Activated CD8-positive, alpha-beta memory T cell treated with anti-CD3 and anti-CD28 coated beads for 4 hours (primary cell): ENCODE results near the gene STK10.

ENCODE experiments used
- DNase-seq, 2 donors: peaks; one replicate each; pipeline ENCODE4 v3.0.0-alpha.2; 2020; ENCODE audit warnings: low read depth in 2 of 2

Gene STK10

GRCh38 chr5:172008689-172009141 is 179.3 kb downstream of the STK10 start:
- DNase-seq: no peak

DNA sequence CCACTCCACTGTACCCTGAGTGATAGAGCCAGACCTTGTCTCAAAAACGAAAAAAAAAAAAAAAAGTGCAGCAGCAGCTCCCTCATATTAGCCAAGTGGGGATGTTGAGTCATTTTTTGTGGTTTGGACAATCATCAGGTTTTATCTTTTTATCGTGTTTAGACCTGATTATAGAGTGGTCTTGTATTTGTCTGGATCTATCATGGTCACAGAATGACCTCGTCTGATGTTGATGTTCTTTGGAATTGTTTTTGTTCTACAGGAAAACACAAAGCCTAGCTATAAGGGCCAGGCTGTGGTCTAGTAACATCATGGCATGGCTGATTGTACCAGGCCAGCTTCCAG is 179.9 kb downstream of the STK10 start:
- DNase-seq: no peak

GRCh38 chr5:172007175-172008110 is 180.6 kb downstream of the STK10 start:
- no peak for DNase-seq

GRCh38 chr5:172006321-172007174 is 181.5 kb downstream of the STK10 start, which contains the start of gene FBXW11:
FBXW11 (minus strand) TSS chr5:172006638; CDS start chr5:172006502, 136 bp downstream.
- DNase-seq: peak; percentile 86 to 96

DNA sequence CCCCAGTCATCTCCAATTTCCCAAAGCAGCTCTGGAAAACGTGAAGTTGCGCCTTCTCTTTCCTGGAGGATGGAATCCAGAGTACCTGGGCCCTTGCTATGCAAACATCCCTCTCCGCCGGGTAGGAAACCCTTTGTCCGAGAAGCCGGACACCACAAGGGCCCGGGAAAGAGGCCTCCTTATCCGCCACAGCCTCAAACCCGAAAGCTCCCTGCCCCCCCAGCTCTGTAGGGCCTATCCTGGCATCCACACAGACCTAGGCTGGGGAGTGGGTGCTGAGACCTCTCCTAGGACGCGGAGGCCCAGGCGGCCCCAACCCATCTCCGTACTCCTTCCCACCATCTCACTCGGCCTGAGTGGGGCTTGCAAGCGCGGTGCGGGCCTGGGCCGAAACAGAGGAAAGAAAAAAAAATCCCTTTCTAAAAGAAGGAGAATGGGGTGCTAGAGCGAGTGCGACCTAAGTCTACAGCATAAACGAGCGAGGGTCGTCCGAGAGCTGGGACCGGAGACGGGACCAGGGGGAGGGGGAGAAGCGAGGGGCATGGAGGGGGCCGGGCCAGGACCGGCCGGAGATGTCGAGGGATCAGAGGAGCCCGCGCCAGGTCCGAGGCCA is 182.2 kb downstream of the STK10 start:
- no peak for DNase-seq

GRCh38 chr5:172004824-172005237 is 183.2 kb downstream of the STK10 start:
- no peak for DNase-seq

DNA sequence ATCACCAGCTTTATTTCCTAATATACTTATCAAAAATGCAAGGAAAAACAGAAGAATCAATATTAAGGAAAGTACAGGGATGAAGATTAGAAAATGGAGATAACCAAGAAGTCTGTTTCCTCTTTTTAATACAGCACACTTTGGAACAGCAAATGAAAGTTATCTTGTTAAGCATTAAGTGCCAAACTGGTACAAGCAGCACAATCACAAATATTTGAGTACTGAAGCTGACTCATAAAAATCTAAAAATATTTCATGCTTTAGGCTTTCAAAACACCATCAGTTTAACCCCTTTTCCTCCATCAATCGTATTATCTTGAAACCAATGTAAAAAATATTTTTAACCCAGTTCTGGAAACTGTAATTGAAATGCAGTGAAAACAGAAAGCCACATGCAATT is 184.3 kb downstream of the STK10 start:
- no peak for DNase-seq

DNA sequence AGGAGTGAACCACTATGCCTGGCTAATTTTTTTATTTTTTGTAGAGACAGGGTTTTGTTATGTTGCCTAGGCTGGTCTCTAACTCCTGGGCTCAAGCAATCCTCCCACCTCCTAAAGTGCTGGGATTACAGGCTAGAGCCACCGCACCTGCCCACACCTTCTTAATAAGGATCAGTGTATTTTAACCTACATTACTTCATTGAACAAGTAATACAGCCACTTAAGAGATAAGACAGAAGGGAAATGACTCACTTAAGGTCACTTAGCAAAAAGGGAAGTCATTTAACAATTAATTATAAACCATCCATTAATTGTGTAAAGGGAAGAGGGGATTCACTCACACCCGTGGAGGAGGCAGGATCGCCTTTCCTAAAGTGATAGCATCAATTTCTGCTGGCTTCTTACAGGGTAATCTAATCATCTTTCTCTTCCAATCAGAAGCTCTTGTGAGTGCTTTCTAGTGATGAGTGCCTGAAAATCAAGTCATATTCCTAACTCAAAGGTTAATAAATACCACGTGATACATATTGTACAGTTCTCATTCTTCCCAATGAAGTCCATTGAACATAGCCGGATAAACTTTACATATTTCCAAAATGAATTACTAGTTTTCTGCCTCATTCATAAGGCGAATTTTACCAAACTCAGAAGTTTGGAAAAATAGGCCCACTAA is 185.0 kb downstream of the STK10 start:
- DNase-seq: no peak

DNA sequence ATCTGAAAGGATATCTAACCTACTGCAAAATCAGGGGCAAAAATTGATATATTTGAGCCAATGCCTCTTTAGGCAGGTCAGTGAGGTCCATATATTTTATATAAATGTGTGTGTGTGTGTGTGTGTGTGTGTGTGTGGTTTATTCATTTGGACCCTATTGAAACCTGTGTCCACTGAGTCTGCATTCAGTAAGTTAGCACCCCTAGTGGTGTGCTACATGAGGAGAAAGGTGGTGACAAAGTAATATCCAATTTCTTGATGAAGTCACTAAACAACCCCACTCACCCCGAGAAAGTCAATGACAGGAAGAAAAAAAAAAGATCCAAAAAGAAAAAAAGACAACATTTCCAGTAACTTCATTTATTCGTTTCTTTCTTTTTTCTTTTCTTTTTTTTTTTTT is 185.7 kb downstream of the STK10 start:
- no peak for DNase-seq

DNA sequence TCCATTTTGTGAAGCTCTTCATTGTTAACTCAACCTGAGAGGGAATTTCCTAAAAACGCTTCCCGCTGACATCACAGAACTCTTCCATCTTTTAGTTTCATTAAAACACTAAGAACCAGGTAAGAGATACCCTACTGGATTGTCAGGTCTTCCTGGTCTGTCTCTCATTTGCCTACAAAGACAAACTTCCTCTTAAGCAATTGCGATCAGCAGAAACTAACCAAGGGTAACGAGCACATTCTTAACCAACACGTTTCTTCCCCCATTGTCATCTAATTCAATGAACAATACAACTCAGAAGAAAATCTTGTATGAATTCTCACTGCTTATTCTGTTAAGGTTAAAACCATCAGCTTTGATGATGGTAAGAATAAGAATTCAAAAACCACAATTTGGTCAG is 188.1 kb downstream of the STK10 start:
- DNase-seq: no peak

DNA sequence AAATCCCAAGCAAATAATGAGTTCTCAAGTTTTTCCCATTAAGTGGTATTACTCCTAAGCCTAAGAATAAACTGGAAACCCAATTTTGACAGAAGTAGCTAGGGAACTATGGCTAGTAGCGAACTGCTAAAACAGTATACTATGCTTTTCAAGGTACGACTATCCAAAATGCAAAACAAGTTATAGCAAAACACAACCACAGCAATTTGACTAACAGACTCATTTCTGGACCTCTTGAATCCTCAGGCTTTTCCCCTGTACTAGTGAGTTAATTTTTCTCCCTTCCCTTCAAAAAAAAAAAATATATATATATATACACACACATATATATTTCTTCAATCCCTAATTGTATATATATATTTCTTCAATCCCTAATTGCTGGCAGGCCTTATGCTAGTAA is 188.9 kb downstream of the STK10 start:
- no peak for DNase-seq

DNA sequence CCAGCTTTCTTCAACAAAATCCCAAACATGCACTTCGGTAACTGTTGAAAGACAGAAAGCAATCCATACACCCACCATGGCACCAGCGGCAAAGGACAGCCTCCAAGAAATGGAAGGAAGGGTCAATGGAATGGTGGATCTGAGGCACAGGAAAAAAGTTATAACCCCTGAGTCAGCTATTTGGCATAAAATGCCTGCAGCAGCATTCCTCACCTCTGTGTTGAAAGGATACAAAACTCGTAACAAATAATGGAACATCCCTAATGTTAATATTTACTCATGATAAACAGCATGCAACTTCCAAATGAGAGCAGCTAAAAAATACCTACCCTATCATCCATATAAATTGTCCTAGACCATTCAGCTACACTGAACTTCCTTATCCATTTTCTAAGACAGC is 191.0 kb downstream of the STK10 start:
- no peak for DNase-seq

DNA sequence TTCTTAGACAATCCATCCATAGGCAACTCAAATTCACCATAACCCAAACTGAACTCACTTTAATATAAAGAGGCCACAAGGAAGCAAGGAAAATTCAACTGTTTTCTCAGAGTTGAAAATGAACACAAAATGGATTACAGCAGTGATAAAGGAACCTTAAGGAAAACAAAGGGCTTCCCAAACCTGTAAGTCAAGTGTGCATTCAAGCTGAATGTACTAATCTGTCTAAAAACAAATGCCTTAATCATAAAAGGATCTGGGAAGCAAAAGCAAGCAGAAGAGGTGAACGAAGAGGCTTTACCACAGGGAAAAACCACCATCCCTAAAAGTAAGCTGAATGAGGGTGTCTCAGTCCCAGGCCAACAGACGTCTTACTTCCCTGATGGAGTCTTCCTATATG is 195.2 kb downstream of the STK10 start:
- DNase-seq: no peak

GRCh38 chr5:171992305-171992704 is 195.7 kb downstream of the STK10 start:
- DNase-seq: no peak
